HEK293 (cell line): ENCODE results near the gene SYNJ1.

Experiments used
- BCL11A ChIP-seq: fragments of 450-650 bp; formaldehyde crosslinking; IDR thresholded peaks from 2 replicates; pipeline ENCODE4 v1.5.1; 2016; ENCODE audit warnings: low read depth, missing biosample characterization, missing genetic modification characterization
- CTCF ChIP-seq: fragments of 450-650 bp; formaldehyde crosslinking; IDR thresholded peaks from 2 replicates; pipeline ENCODE4 v1.5.1; 2016; ENCODE audit warnings: missing biosample characterization, missing genetic modification characterization
- GLI4 ChIP-seq: fragments of 450-650 bp; formaldehyde crosslinking; IDR thresholded peaks from 2 replicates; pipeline ENCODE4 v1.5.1; 2016; ENCODE audit warnings: missing biosample characterization, missing genetic modification characterization
- KLF16 ChIP-seq: fragments of 450-650 bp; formaldehyde crosslinking; IDR thresholded peaks from 2 replicates; pipeline ENCODE4 v1.5.1; 2017; ENCODE audit warnings: missing biosample characterization, missing genetic modification characterization
- SALL2 ChIP-seq: fragments of 450-650 bp; formaldehyde crosslinking; IDR thresholded peaks from 2 replicates; pipeline ENCODE4 v1.5.0; 2017; ENCODE audit warnings: missing biosample characterization, mild to moderate bottlenecking, missing genetic modification characterization, borderline replicate concordance
- TSHZ1 ChIP-seq: fragments of 450-650 bp; formaldehyde crosslinking; IDR thresholded peaks from 2 replicates; pipeline ENCODE4 v1.5.1; 2016; ENCODE audit warnings: missing biosample characterization, missing genetic modification characterization, borderline replicate concordance
- ZBTB7A ChIP-seq: fragments of 450-650 bp; formaldehyde crosslinking; IDR thresholded peaks from 2 replicates; pipeline ENCODE4 v1.5.1; 2016; ENCODE audit warnings: low read depth, missing biosample characterization, missing genetic modification characterization
- ZFP3 ChIP-seq: fragments of 450-650 bp; formaldehyde crosslinking; IDR thresholded peaks from 2 replicates; pipeline ENCODE4 v1.5.1; 2016; ENCODE audit warnings: low read depth, missing biosample characterization, missing genetic modification characterization
- ZNF274 ChIP-seq, 2 experiments: fragments of 200-500 bp in 1 of 2; fragments of 450-650 bp in 1 of 2; sonication (Bioruptor generic) in 1 of 2; formaldehyde crosslinking in 1 of 2; IDR thresholded peaks; 2 replicates each; pipeline versions ENCODE4 v1.5.1 to v1.6.1; 2014 to 2016; ENCODE audit warnings: borderline replicate concordance in 1 of 2, inconsistent platforms in 1 of 2, low read length in 1 of 2, missing biosample characterization in 1 of 2, missing genetic modification characterization in 1 of 2
- ZNF423 ChIP-seq: fragments of 450-650 bp; formaldehyde crosslinking; IDR thresholded peaks from 2 replicates; pipeline ENCODE4 v1.5.1; 2016; ENCODE audit warnings: missing biosample characterization, missing genetic modification characterization
- ZNF530 ChIP-seq: fragments of 450-650 bp; formaldehyde crosslinking; IDR thresholded peaks from 2 replicates; pipeline ENCODE4 v1.5.1; 2016; ENCODE audit warnings: low read depth, missing biosample characterization, missing genetic modification characterization

- TF ChIP-seq KLF16 (tag by site-specific recombination), result no peak
- no peak for TF ChIP-seq ZNF274 (IDR thresholded peaks at IDR 0.05; ENCODE audit: low read length)
- no peak for TF ChIP-seq ZNF274 (tag by site-specific recombination; IDR thresholded peaks at IDR 0.05; ENCODE audit: borderline replicate concordance)
- TF ChIP-seq ZNF423 (tag by site-specific recombination), result no peak
- no peak for TF ChIP-seq CTCF (tag by site-specific recombination)
- TF ChIP-seq TSHZ1 (tag by site-specific recombination), result no peak
- no peak for TF ChIP-seq ZBTB7A (tag by site-specific recombination)
- TF ChIP-seq GLI4 (tag by site-specific recombination), result no peak
- no peak for TF ChIP-seq ZFP3 (tag by site-specific recombination)
- no peak for TF ChIP-seq ZNF530 (tag by site-specific recombination)
- TF ChIP-seq BCL11A (tag by site-specific recombination), result no peak
- no peak for TF ChIP-seq SALL2
These were observed 40.0 kb downstream of the SYNJ1 start for GRCh38 chr21:32687643-32688345.
